Smooth muscle cell (in vitro differentiated cells): Measurements from ENCODE around the gene ANXA1. TPM values are rescaled to one million over a fixed set of nuclear protein-coding genes. Genes with fewer than 3 reads are reported as not detected.

Experiments
- DNase-seq: peaks from one replicate; lab custom pipeline; 2025; ENCODE audit not compliant: unreplicated experiment; lab: John Stamatoyannopoulos, UW
- H2AFZ ChIP-seq: fragments of 200-600 bp; sonication (generic); 2 replicates; pipeline ENCODE4 v1.6.0; 2016; ENCODE audit warnings: antibody characterized with exemption, low read depth, mild to moderate bottlenecking
- H3F3A ChIP-seq: fragments of 200-600 bp; sonication (generic); 2 replicates; pipeline ENCODE4 v1.6.0; 2017; ENCODE audit warnings: antibody characterized with exemption, low read depth
- H3K27ac ChIP-seq: fragments of 200-600 bp; sonication (generic); 2 replicates; pipeline ENCODE4 v1.5.1; 2016; ENCODE audit warnings: low read depth, mild to moderate bottlenecking
- H3K27me3 ChIP-seq: fragments of 200-600 bp; sonication (generic); 2 replicates; pipeline ENCODE4 v1.6.1; 2016; ENCODE audit warnings: low read depth, mild to moderate bottlenecking
- H3K36me3 ChIP-seq: fragments of 200-600 bp; sonication (generic); 2 replicates; pipeline ENCODE4 v1.5.1; 2016; ENCODE audit warnings: low read depth
- H3K4me1 ChIP-seq: fragments of 200-600 bp; sonication (generic); 2 replicates; pipeline ENCODE4 v1.5.1; 2016; ENCODE audit warnings: low read depth
- H3K4me2 ChIP-seq: fragments of 200-600 bp; sonication (generic); 2 replicates; pipeline ENCODE4 v1.6.0; 2016; ENCODE audit warnings: mild to moderate bottlenecking
- H3K4me3 ChIP-seq: fragments of 200-600 bp; sonication (generic); 2 replicates; pipeline ENCODE4 v1.5.1; 2016; ENCODE audit warnings: mild to moderate bottlenecking
- H3K79me2 ChIP-seq: fragments of 200-600 bp; sonication (generic); 2 replicates; pipeline ENCODE4 v1.6.0; 2016; ENCODE audit warnings: low read depth, mild to moderate bottlenecking
- H3K9ac ChIP-seq: fragments of 200-600 bp; sonication (generic); 2 replicates; pipeline ENCODE4 v1.6.0; 2016; ENCODE audit warnings: low read depth
- H3K9me3 ChIP-seq: fragments of 200-600 bp; sonication (generic); replicated peaks from 2 replicates; pipeline ENCODE4 v1.5.1; 2016; ENCODE audit warnings: low read depth
- H4K20me1 ChIP-seq: fragments of 200-600 bp; sonication (generic); 2 replicates; pipeline ENCODE4 v1.6.0; 2016; ENCODE audit warnings: low read depth
- WGBS: methylation state at CpG from one replicate; pipeline ENCODE4 v1.1.7; 2016; ENCODE audit warnings: low lambda C conversion rate; 5-methylcytosine and 5-hydroxymethylcytosine counted together
- polyA plus RNA-seq: library from polyadenylated mRNA; unstranded; fragments of >200 nt; fragmentation: Nextera tagmentation; extraction: Ambion mirVana; gene quantifications from 2 replicates; pipeline ENCODE4 v1.2.1, GENCODE V29; 2016
- total RNA-seq: library from RNA; depleted of rRNA; stranded (reverse); fragments of >200 nt; gene quantifications from 2 replicates; pipeline ENCODE4 v1.2.3, GENCODE V29; 2014
- TF ChIP-seq, protein P1 (sequence below): fragments of 200-600 bp; sonication (generic); IDR thresholded peaks from 2 replicates; pipeline ENCODE4 v1.5.1; 2017; ENCODE audit warnings: borderline replicate concordance, mild to moderate bottlenecking, antibody characterized with exemption; ENCODE audit not compliant: insufficient read depth, poor library complexity, severe bottlenecking

ANXA1 gene
- total and polyA plus RNA-seq, 2 experiments from 2014 or later, result 266 to 967 TPM

DNA sequence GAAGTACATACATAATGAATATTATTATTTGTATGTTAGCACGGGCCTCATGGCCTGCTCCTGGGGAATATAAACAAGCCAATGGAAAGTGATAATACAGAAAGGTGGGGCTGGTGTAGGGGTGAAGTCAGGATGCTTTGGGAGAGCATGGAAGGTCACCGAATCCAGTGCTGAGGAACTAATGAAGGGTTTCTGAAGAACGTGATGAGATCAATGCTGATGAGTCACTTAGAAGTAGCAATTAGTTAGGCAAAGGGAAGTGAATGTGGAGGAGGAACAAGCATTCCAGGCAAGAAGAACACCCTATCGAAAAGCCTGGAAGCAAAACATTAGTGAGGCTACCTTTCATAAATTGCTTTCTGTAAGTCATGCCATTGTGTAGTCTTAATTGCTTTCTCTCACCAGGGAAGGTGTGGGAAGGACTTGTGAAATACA is 2.1 kb downstream of the ANXA1 start:
- Histone ChIP-seq H3K4me3 (peak overlapping the region; percentile 69), H3K9me3 (no peaks in the 10 kb centered on the region), H4K20me1 (peaks cover 61% of the 10 kb centered on the region), H3K4me2 (peak overlapping the region; percentile 96), H3K9ac (peak overlapping the region; percentile 96), H2AFZ (no peak overlapping the region), H3K79me2 (peaks cover 73% of the 10 kb centered on the region), H3K27me3 (no peaks in the 10 kb centered on the region), H3F3A (peaks cover 19% of the 10 kb centered on the region), H3K27ac (peak overlapping the region; percentile 97), H3K36me3 (peaks cover 6% of the 10 kb centered on the region), H3K4me1 (peaks cover 25% of the 10 kb centered on the region)
- WGBS, result 18% methylated on average over 4 of the region's 4 CpGs
- TF ChIP-seq, protein P1, sequence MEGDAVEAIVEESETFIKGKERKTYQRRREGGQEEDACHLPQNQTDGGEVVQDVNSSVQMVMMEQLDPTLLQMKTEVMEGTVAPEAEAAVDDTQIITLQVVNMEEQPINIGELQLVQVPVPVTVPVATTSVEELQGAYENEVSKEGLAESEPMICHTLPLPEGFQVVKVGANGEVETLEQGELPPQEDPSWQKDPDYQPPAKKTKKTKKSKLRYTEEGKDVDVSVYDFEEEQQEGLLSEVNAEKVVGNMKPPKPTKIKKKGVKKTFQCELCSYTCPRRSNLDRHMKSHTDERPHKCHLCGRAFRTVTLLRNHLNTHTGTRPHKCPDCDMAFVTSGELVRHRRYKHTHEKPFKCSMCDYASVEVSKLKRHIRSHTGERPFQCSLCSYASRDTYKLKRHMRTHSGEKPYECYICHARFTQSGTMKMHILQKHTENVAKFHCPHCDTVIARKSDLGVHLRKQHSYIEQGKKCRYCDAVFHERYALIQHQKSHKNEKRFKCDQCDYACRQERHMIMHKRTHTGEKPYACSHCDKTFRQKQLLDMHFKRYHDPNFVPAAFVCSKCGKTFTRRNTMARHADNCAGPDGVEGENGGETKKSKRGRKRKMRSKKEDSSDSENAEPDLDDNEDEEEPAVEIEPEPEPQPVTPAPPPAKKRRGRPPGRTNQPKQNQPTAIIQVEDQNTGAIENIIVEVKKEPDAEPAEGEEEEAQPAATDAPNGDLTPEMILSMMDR, result no peak
- no peak for DNase-seq

DNA sequence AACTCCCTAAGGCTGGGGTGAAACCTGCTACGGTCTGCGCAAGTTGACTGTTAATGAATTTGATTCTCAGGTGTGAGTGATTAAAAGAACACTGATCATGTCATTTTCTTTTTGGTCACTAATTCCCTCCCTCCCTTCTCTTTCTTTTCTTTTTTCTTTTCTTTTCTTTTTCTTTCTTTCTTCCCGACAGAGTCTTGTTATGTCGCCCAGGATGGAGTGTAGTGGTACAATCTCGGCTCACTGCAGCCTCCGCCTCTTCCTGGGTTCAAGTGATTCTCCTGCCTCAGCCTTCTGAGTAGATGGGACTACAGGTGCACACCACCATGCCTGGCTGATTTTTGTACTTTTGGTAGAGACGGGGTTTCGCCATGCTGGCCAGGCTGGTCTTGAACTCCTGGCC is 2.6 kb downstream of the ANXA1 start:
- Histone ChIP-seq H3K4me3 (peak overlapping the region; percentile 69), H4K20me1 (peaks cover 66% of the 10 kb centered on the region), H3K9me3 (no peaks in the 10 kb centered on the region), H3K79me2 (peaks cover 73% of the 10 kb centered on the region), H3K27me3 (no peaks in the 10 kb centered on the region), H3K4me1 (peaks cover 25% of the 10 kb centered on the region), H3K27ac (peak overlapping the region; percentile 97), H3F3A (peaks cover 14% of the 10 kb centered on the region), H3K9ac (peak overlapping the region; percentile 96), H3K4me2 (peak overlapping the region; percentile 96), H2AFZ (no peak overlapping the region), H3K36me3 (peaks cover 6% of the 10 kb centered on the region)
- WGBS, result 88% methylated on average over 8 of the region's 8 CpGs
- DNase-seq, result no peak
- TF ChIP-seq, protein P1, result no peak

DNA sequence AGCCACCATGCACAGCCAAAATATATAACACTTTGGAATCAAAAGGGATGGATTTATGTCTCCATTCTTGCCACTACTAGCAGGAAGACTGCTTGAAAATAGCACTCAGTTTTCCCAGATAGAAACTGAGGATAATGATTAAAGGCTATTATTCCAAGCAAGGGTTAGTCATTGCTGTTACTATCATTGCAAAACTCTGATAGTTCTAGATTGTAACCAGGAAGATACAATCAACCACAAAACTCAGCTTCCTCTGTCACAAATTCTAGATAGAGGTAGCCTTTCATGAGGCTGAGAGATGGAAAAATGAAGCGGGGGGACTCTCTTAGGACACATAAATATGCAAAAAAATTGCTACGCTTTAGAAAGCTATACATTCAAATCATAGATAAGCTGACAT is 3.1 kb downstream of the ANXA1 start:
- 92% methylated on average over 2 of the region's 2 CpGs for WGBS
- H3K79me2 ChIP-seq, result peaks cover 73% of the 10 kb centered on the region
- TF ChIP-seq, protein P1, result no peak
- peak overlapping the region; percentile 69 for H3K4me3 ChIP-seq
- H4K20me1 ChIP-seq, result peaks cover 69% of the 10 kb centered on the region
- DNase-seq, result no peak
- peaks cover 24% of the 10 kb centered on the region for H3K4me1 ChIP-seq
- H2AFZ ChIP-seq, result no peak overlapping the region
- H3K27ac ChIP-seq, result peak overlapping the region; percentile 97
- peak overlapping the region; percentile 96 for H3K4me2 ChIP-seq
- no peaks in the 10 kb centered on the region for H3K27me3 ChIP-seq
- H3K36me3 ChIP-seq, result peaks cover 6% of the 10 kb centered on the region
- H3K9me3 ChIP-seq, result no peaks in the 10 kb centered on the region
- H3K9ac ChIP-seq, result peak overlapping the region; percentile 96
- peaks cover 13% of the 10 kb centered on the region for H3F3A ChIP-seq

DNA sequence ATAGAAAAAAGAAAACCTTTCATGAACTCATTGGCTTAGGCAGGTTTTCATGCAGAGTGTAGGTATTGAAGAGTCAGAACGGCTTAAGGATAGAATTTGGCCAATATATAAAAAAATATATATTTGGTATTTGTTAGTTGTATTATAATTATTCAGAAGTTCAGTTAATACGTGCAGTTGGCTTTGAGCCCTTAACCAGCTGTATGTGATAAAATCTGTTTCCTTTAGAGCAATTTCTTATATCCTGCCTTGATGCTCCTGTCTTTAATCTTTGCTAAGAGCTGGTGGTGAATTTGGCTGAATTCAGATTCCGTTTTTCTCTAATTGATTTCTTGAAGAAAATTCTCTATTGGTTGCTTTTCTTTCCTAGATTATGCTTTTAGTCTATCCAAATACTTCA is 3.7 kb downstream of the ANXA1 start:
- peak overlapping the region; percentile 69 for H3K4me3 ChIP-seq
- H3K4me1 ChIP-seq, result peaks cover 18% of the 10 kb centered on the region
- H3K79me2 ChIP-seq, result peaks cover 70% of the 10 kb centered on the region
- peaks cover 75% of the 10 kb centered on the region for H4K20me1 ChIP-seq
- no peaks in the 10 kb centered on the region for H3K9me3 ChIP-seq
- TF ChIP-seq, protein P1, result no peak
- no peaks in the 10 kb centered on the region for H3K27me3 ChIP-seq
- H3K9ac ChIP-seq, result peak overlapping the region; percentile 96
- H3F3A ChIP-seq, result peaks cover 13% of the 10 kb centered on the region
- H2AFZ ChIP-seq, result no peak overlapping the region
- WGBS, result 66% methylated on average over 3 of the region's 3 CpGs
- H3K27ac ChIP-seq, result peak overlapping the region; percentile 97
- peaks cover 12% of the 10 kb centered on the region for H3K36me3 ChIP-seq
- H3K4me2 ChIP-seq, result peak overlapping the region; percentile 96
- no peak for DNase-seq
